H1 (cell line): ENCODE data around the gene SNX19. TPM values are rescaled to one million over a fixed set of nuclear protein-coding genes. Genes with fewer than 3 reads are reported as not detected.

Experiments
- ASH2L ChIP-seq: fragments of 200-600, 300-600 bp; sonication (generic); IDR thresholded peaks from one replicate; pipeline ENCODE4 v1.7.1; 2017; ENCODE audit warnings: low read length
- ATF2 ChIP-seq: IDR thresholded peaks from 2 replicates; pipeline ENCODE4 v1.6.1; 2012; ENCODE audit warnings: low read length, inconsistent platforms
- BACH1 ChIP-seq: IDR thresholded peaks from 2 replicates; pipeline ENCODE4 v1.6.1; 2012; ENCODE audit warnings: low read length, improper control_type of control experiment
- CHD2 ChIP-seq: IDR thresholded peaks from 2 replicates; pipeline ENCODE4 v1.6.1; 2012; ENCODE audit warnings: low read length, improper control_type of control experiment
- CREB1 ChIP-seq: IDR thresholded peaks from 2 replicates; pipeline ENCODE4 v1.6.1; 2012; ENCODE audit warnings: inconsistent platforms
- CTBP2 ChIP-seq: IDR thresholded peaks from 2 replicates; pipeline ENCODE4 v1.7.0; 2011; ENCODE audit warnings: borderline replicate concordance, mild to moderate bottlenecking, moderate library complexity, mixed read lengths, low read length; ENCODE audit not compliant: insufficient read depth, insufficient read length
- EGR1 ChIP-seq: IDR thresholded peaks from 2 replicates; pipeline ENCODE4 v1.6.1; 2011; ENCODE audit warnings: low read depth, low read length, borderline replicate concordance
- EZH2 ChIP-seq: fragments of 200-600 bp; sonication (generic); IDR thresholded peaks from 2 replicates; pipeline ENCODE4 v1.7.1; 2012; ENCODE audit warnings: low read depth, mild to moderate bottlenecking, moderate library complexity, low read length, inconsistent platforms; ENCODE audit not compliant: severe bottlenecking
- FOSL1 ChIP-seq: IDR thresholded peaks from 2 replicates; pipeline ENCODE4 v1.6.1; 2011; ENCODE audit warnings: mild to moderate bottlenecking, low read depth, low read length, moderate library complexity; ENCODE audit not compliant: insufficient read depth
- GABPA ChIP-seq: IDR thresholded peaks from 2 replicates; pipeline ENCODE4 v1.6.1; 2011; ENCODE audit warnings: mild to moderate bottlenecking, low read length, moderate library complexity, borderline replicate concordance; ENCODE audit not compliant: insufficient read depth
- HDAC2 ChIP-seq, 2 experiments: fragments of 300-600 bp in 1 of 2; sonication (generic) in 1 of 2; IDR thresholded peaks; 2 replicates each; pipeline ENCODE4 v1.6.1; 2011 to 2012; ENCODE audit warnings: low read depth in 2 of 2, low read length in 2 of 2, mild to moderate bottlenecking in 2 of 2, moderate library complexity in 2 of 2, borderline replicate concordance in 1 of 2, inconsistent platforms in 1 of 2
- HDAC6 ChIP-seq: IDR thresholded peaks from one replicate; pipeline ENCODE4 v1.7.1; 2012; ENCODE audit warnings: low read depth, mild to moderate bottlenecking, inconsistent platforms, low read length, moderate library complexity
- JUND ChIP-seq: IDR thresholded peaks from 2 replicates; pipeline ENCODE4 v1.6.1; 2011; ENCODE audit warnings: mild to moderate bottlenecking, improper control_type of control experiment, low read length
- KDM1A ChIP-seq: fragments of 200-600, 300-600 bp; sonication (generic); IDR thresholded peaks from 2 replicates; pipeline ENCODE4 v1.7.1; 2016; ENCODE audit warnings: mild to moderate bottlenecking, low read length, borderline replicate concordance
- KDM4A ChIP-seq: IDR thresholded peaks from one replicate; pipeline ENCODE4 v1.7.1; 2012; ENCODE audit warnings: low read depth, mild to moderate bottlenecking, moderate library complexity, low read length, inconsistent platforms; ENCODE audit not compliant: severe bottlenecking
- KDM5A ChIP-seq: fragments of 200-600 bp; IDR thresholded peaks from 2 replicates; pipeline ENCODE4 v1.7.1; 2012; ENCODE audit warnings: mild to moderate bottlenecking, low read length, inconsistent platforms, mixed read lengths
- NANOG ChIP-seq: IDR thresholded peaks from 2 replicates; pipeline ENCODE4 v1.6.1; 2011; ENCODE audit warnings: low read length, low read depth, mild to moderate bottlenecking, inconsistent platforms; ENCODE audit not compliant: insufficient read depth, poor library complexity, severe bottlenecking
- PHF8 ChIP-seq: fragments of 200-600 bp; sonication (generic); conservative IDR thresholded peaks from 2 replicates; pipeline ENCODE4 v1.7.1; 2012; ENCODE audit warnings: low read depth, mild to moderate bottlenecking, inconsistent platforms, low read length, moderate library complexity
- SAP30 ChIP-seq: fragments of 300-600 bp; sonication (generic); IDR thresholded peaks from 2 replicates; pipeline ENCODE4 v1.7.1; 2012; ENCODE audit warnings: low read length, moderate library complexity, mild to moderate bottlenecking, inconsistent platforms; ENCODE audit not compliant: insufficient read depth, insufficient replicate concordance
- SP2 ChIP-seq: IDR thresholded peaks from 2 replicates; pipeline ENCODE4 v1.6.1; 2012; ENCODE audit warnings: mild to moderate bottlenecking, low read length, inconsistent platforms
- TAF7 ChIP-seq: optimal IDR thresholded peaks from 2 replicates; pipeline ENCODE3; 2011; ENCODE audit warnings: low read depth, mild to moderate bottlenecking, inconsistent platforms, low read length, moderate library complexity, borderline replicate concordance
- TEAD4 ChIP-seq: IDR thresholded peaks from 2 replicates; pipeline ENCODE4 v1.6.1; 2012; ENCODE audit warnings: low read depth, low read length, inconsistent platforms, mixed read lengths
- YY1 ChIP-seq: IDR thresholded peaks from 2 replicates; pipeline ENCODE4 v1.6.1; 2011; ENCODE audit warnings: low read depth, mild to moderate bottlenecking, low read length
- polyA plus RNA-seq, 7 experiments: library from polyadenylated mRNA; depleted of rRNA in 3 of 7; stranded (reverse) in 5 of 7; unstranded in 2 of 7; fragments of >200 nt in 5 of 7; fragments of 200-250 nt in 2 of 7; gene quantifications; 1 replicate in 5 of 7; 2 replicates in 1 of 7; 4 replicates in 1 of 7; pipeline versions ENCODE4 v1.2.1 to v1.2.3, GENCODE V29; 2011 to 2013; ENCODE audit warnings: missing spikeins in 2 of 7, mixed read lengths in 2 of 7
- total RNA-seq: library from RNA; stranded (reverse); fragmentation: NEBNext Ultra II Directional; extraction: Animal tissue kit (Norgen Biotek cat#: 25700); gene quantifications from 2 replicates; pipeline ENCODE4 v1.2.1, GENCODE V29; 2021

SNX19 gene
- total and polyA plus RNA-seq, 2 of the 8 experiments (the other 6 are each of a cell fraction or from before 2014, with no cell fraction given), result 15.0 to 25.2 TPM

- no peak for TF ChIP-seq SAP30
- TF ChIP-seq SP2, result no peak
- TF ChIP-seq KDM5A, result no peak
- no peak for TF ChIP-seq ATF2
- peak; percentile 74 for TF ChIP-seq TAF7
- no peak for TF ChIP-seq EGR1
- 0 out of 4 replicates have a peak, but pooled peaks of 1 of the 2 experiments have one; percentile 84 for TF ChIP-seq HDAC2 (IDR thresholded peaks at IDR 0.05; ENCODE audit: borderline replicate concordance in 1 of 2, low read depth in 2 of 2, low read length in 2 of 2)
- TF ChIP-seq BACH1, result peak; percentile 65; the same call in 1 of the 2 replicates
- no peak; the same call in 1 of the 2 replicates for TF ChIP-seq YY1
- TF ChIP-seq CHD2, result peak; percentile 67; the same call in 1 of the 2 replicates
- peak; percentile 98 for TF ChIP-seq PHF8
- 0 out of 2 replicates have a peak, but pooled peaks have one; percentile 22 for TF ChIP-seq TEAD4
- peak; percentile 83 for TF ChIP-seq KDM4A
- no peak for TF ChIP-seq JUND
- no peak for TF ChIP-seq CTBP2
- TF ChIP-seq NANOG, result no peak
- peak; percentile 85 for TF ChIP-seq CREB1
- peak; percentile 84 for TF ChIP-seq GABPA
- TF ChIP-seq ASH2L, result peak; percentile 77
- TF ChIP-seq EZH2, result no peak
- no peak for TF ChIP-seq KDM1A
- TF ChIP-seq FOSL1, result peak; percentile 80
- TF ChIP-seq HDAC6, result no peak
Observed at GRCh38 chr11:130916238-130916855, at the start of gene SNX19 (continued).
